Vagina (tissue), 2 donors: ENCODE results near the gene ELMO3.

Experiments used
- POLR2AphosphoS5 ChIP-seq, 2 donors: sonication (generic); formaldehyde crosslinking; IDR thresholded peaks; one replicate each; pipeline ENCODE4 v1.9.0; 2017; ENCODE audit warnings: antibody characterized with exemption in 2 of 2, mild to moderate bottlenecking in 2 of 2, low read depth in 1 of 2; ENCODE audit not compliant: insufficient read depth in 1 of 2
- TF ChIP-seq, protein P1 (sequence below), 3 experiments: fragments of 450-650 bp in 2 of 3; fragments of 200-600 bp in 1 of 3; sonication (generic) in 1 of 3; IDR thresholded peaks; one replicate each; pipeline ENCODE4 v1.5.1; 2017 to 2019; ENCODE audit warnings: antibody characterized with exemption in 3 of 3, mild to moderate bottlenecking in 2 of 3, moderate library complexity in 2 of 3

DNA sequence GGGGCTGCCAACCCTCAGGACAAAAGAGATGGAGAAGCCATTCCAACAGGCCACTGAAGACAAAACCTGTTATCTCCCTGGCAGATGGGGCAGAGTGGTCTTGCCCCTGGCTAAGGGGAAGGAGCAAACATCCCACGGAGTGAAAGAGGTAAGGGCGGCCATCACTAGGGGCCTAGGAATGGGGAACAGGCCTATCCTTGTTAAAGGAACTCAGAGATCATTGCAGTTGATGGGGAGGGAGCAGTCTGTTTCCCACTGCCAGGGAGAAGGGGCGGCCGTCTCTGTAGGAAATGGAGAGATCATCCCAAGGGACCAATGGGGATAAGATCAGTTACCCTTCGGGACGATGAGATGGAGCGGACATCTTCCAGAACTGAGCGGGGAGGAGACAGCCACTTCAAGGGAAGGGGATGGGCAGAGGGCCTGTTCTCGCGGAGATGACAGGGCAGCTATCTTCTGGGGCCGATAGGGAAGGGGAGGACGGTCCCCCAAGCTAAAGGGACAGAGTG lies 27.4 kb downstream of the ELMO3 start:
- TF ChIP-seq, protein P1, sequence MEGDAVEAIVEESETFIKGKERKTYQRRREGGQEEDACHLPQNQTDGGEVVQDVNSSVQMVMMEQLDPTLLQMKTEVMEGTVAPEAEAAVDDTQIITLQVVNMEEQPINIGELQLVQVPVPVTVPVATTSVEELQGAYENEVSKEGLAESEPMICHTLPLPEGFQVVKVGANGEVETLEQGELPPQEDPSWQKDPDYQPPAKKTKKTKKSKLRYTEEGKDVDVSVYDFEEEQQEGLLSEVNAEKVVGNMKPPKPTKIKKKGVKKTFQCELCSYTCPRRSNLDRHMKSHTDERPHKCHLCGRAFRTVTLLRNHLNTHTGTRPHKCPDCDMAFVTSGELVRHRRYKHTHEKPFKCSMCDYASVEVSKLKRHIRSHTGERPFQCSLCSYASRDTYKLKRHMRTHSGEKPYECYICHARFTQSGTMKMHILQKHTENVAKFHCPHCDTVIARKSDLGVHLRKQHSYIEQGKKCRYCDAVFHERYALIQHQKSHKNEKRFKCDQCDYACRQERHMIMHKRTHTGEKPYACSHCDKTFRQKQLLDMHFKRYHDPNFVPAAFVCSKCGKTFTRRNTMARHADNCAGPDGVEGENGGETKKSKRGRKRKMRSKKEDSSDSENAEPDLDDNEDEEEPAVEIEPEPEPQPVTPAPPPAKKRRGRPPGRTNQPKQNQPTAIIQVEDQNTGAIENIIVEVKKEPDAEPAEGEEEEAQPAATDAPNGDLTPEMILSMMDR (IDR thresholded peaks at IDR 0.05) = no peak
- TF ChIP-seq POLR2AphosphoS5 (IDR thresholded peaks at IDR 0.05; ENCODE audit: insufficient read depth in 1 of 2, low read depth in 1 of 2) = no peak
